H9 (cell line): ENCODE results near the gene TAS2R13. TPM values are rescaled to one million over a fixed set of nuclear protein-coding genes. Genes with fewer than 3 reads are reported as not detected.

ENCODE experiments used
- DNase-seq: peaks from one replicate; pipeline ENCODE4 v3.0.0-alpha.2; 2017
- H2AFZ ChIP-seq: one replicate; pipeline ENCODE4 v1.6.1; 2013; ENCODE audit warnings: mild to moderate bottlenecking, low read length, control low read depth, moderate library complexity
- H2AK5ac ChIP-seq: 2 replicates; pipeline ENCODE4 v1.6.1; 2013; ENCODE audit warnings: low read length, control low read depth, mixed read lengths; ENCODE audit not compliant: insufficient read length
- H2BK120ac ChIP-seq: one replicate; pipeline ENCODE4 v1.6.1; 2013; ENCODE audit warnings: low read depth, mild to moderate bottlenecking, low read length, control low read depth, inconsistent platforms; ENCODE audit not compliant: poor library complexity, severe bottlenecking
- H2BK12ac ChIP-seq: 2 replicates; pipeline ENCODE4 v1.6.1; 2013; ENCODE audit warnings: low read length, control low read depth, mixed read lengths, low read depth; ENCODE audit not compliant: insufficient read length
- H2BK15ac ChIP-seq: 2 replicates; pipeline ENCODE4 v1.6.1; 2013; ENCODE audit warnings: low read depth, low read length, control low read depth
- H2BK20ac ChIP-seq: one replicate; pipeline ENCODE4 v1.6.1; 2013; ENCODE audit warnings: low read depth, mild to moderate bottlenecking, low read length, control low read depth, inconsistent platforms; ENCODE audit not compliant: poor library complexity, severe bottlenecking
- H2BK5ac ChIP-seq: 2 replicates; pipeline ENCODE4 v1.6.1; 2013; ENCODE audit warnings: low read length, control low read depth, mixed read lengths; ENCODE audit not compliant: insufficient read length
- H3K14ac ChIP-seq: 2 replicates; pipeline ENCODE4 v1.6.1; 2013; ENCODE audit warnings: low read length, control low read depth; ENCODE audit not compliant: insufficient read depth
- H3K18ac ChIP-seq: 2 replicates; pipeline ENCODE4 v1.6.1; 2013; ENCODE audit warnings: low read depth, mild to moderate bottlenecking, mixed read lengths, low read length, control low read depth; ENCODE audit not compliant: insufficient read length
- H3K23ac ChIP-seq: 2 replicates; pipeline ENCODE4 v1.6.1; 2013; ENCODE audit warnings: low read length, control low read depth, mixed read lengths, low read depth; ENCODE audit not compliant: insufficient read length
- H3K23me2 ChIP-seq: 2 replicates; pipeline ENCODE4 v1.6.1; 2013; ENCODE audit warnings: low read depth, mild to moderate bottlenecking, mixed read lengths, low read length, control low read depth; ENCODE audit not compliant: insufficient read length, poor library complexity, severe bottlenecking
- H3K27ac ChIP-seq: 2 replicates; pipeline ENCODE4 v1.5.1; 2013; ENCODE audit warnings: low read length, control low read depth, mixed read lengths, low read depth; ENCODE audit not compliant: insufficient read length
- H3K27me3 ChIP-seq: 2 replicates; pipeline ENCODE4 v1.6.1; 2013; ENCODE audit warnings: low read length, control low read depth, inconsistent platforms; ENCODE audit not compliant: insufficient read depth
- H3K4ac ChIP-seq: 2 replicates; pipeline ENCODE4 v1.6.1; 2013; ENCODE audit warnings: low read depth, mild to moderate bottlenecking, control low read depth, inconsistent platforms, low read length, moderate library complexity
- H3K4me1 ChIP-seq: 2 replicates; pipeline ENCODE4 v1.6.1; 2013; ENCODE audit warnings: low read length, control low read depth, inconsistent platforms; ENCODE audit not compliant: insufficient read depth
- H3K4me2 ChIP-seq: 2 replicates; pipeline ENCODE4 v1.6.1; 2013; ENCODE audit warnings: low read length, control low read depth, mixed read lengths; ENCODE audit not compliant: insufficient read length, insufficient read depth
- H3K56ac ChIP-seq: 2 replicates; pipeline ENCODE4 v1.6.1; 2013; ENCODE audit warnings: low read depth, mild to moderate bottlenecking, mixed read lengths, low read length, control low read depth; ENCODE audit not compliant: insufficient read length
- H3K79me1 ChIP-seq: 2 replicates; pipeline ENCODE4 v1.6.1; 2013; ENCODE audit warnings: low read depth, mild to moderate bottlenecking, moderate library complexity, low read length, control low read depth, inconsistent platforms; ENCODE audit not compliant: insufficient read depth, poor library complexity, severe bottlenecking
- H3K79me2 ChIP-seq: 2 replicates; pipeline ENCODE4 v1.6.1; 2013; ENCODE audit warnings: low read length, control low read depth, inconsistent platforms; ENCODE audit not compliant: insufficient read depth
- H3K9ac ChIP-seq: 2 replicates; pipeline ENCODE4 v1.6.1; 2013; ENCODE audit warnings: low read length, control low read depth, mixed read lengths; ENCODE audit not compliant: insufficient read length; ENCODE audit errors: extremely low read depth
- H3K9me3 ChIP-seq: one replicate; pipeline ENCODE4 v1.6.1; 2013; ENCODE audit warnings: low read depth, low read length, inconsistent platforms; ENCODE audit not compliant: control insufficient read depth
- H3T11ph ChIP-seq: one replicate; pipeline ENCODE4 v1.6.1; 2013; ENCODE audit warnings: mild to moderate bottlenecking, low read length, control low read depth, inconsistent platforms
- H4K20me1 ChIP-seq: one replicate; pipeline ENCODE4 v1.6.1; 2013; ENCODE audit not compliant: control insufficient read depth, insufficient read length, insufficient read depth
- H4K5ac ChIP-seq: 2 replicates; pipeline ENCODE4 v1.6.1; 2013; ENCODE audit warnings: low read depth, mild to moderate bottlenecking, mixed read lengths, low read length, control low read depth; ENCODE audit not compliant: insufficient read length
- H4K8ac ChIP-seq: replicated peaks from 2 replicates; pipeline ENCODE4 v1.6.1; 2013; ENCODE audit warnings: low read length, control low read depth, mixed read lengths, low read depth; ENCODE audit not compliant: insufficient read length
- H4K91ac ChIP-seq: 2 replicates; pipeline ENCODE4 v1.6.1; 2013; ENCODE audit warnings: low read depth, mild to moderate bottlenecking, moderate library complexity, mixed read lengths, low read length, control low read depth; ENCODE audit not compliant: insufficient read length
- H3K27ac Mint-ChIP-seq, 3 experiments: 2 replicates in 2 of 3; 3 replicates in 1 of 3; pipeline ENCODE4 v1.8.0; 2020 to 2021; ENCODE audit warnings: mixed read lengths in 3 of 3, mild to moderate bottlenecking in 1 of 3, moderate library complexity in 1 of 3
- H3K27me3 Mint-ChIP-seq: 2 replicates; pipeline ENCODE4 v1.8.0; 2021; ENCODE audit warnings: low read depth, mild to moderate bottlenecking, moderate library complexity, mixed read lengths
- H3K36me3 Mint-ChIP-seq, 3 experiments: 2 replicates in 2 of 3; 3 replicates in 1 of 3; pipeline ENCODE4 v1.8.0; 2020 to 2021; ENCODE audit warnings: low read depth in 3 of 3, mixed read lengths in 3 of 3; ENCODE audit not compliant: insufficient read depth in 1 of 3
- H3K4me1 Mint-ChIP-seq, 2 experiments: 2 replicates each; pipeline ENCODE4 v1.8.0; 2020; ENCODE audit warnings: mixed read lengths in 2 of 2
- H3K4me3 Mint-ChIP-seq, 2 experiments: 2 replicates in 1 of 2; 3 replicates in 1 of 2; pipeline ENCODE4 v1.8.0; 2020 to 2021; ENCODE audit warnings: mild to moderate bottlenecking in 2 of 2, mixed read lengths in 2 of 2, moderate library complexity in 1 of 2
- H3K9me3 Mint-ChIP-seq, 2 experiments: 2 replicates in 1 of 2; 3 replicates in 1 of 2; pipeline ENCODE4 v1.8.0; 2020; ENCODE audit warnings: mild to moderate bottlenecking in 2 of 2, mixed read lengths in 2 of 2, moderate library complexity in 1 of 2
- WGBS: extraction: QIAGEN DNeasy Blood & Tissue Kit; methylation state at CpG from one replicate; pipeline ENCODE4 v1.1.7; 2013; ENCODE audit warnings: missing lambda C conversion rate, low lambda C conversion rate, mixed read lengths; ENCODE audit not compliant: insufficient read length; ENCODE audit errors: extremely low coverage; 5-methylcytosine and 5-hydroxymethylcytosine counted together
- total RNA-seq: library from RNA; stranded (reverse); gene quantifications from 2 replicates; pipeline ENCODE4 v1.2.1, GENCODE V29; 2021
- TF ChIP-seq, protein P1 (sequence below): fragments of 200-600 bp; sonication (generic); conservative IDR thresholded peaks from 3 replicates; pipeline ENCODE4 v1.8.0; 2021; ENCODE audit warnings: antibody characterized with exemption, mild to moderate bottlenecking

Gene TAS2R13
- total RNA-seq, 1 experiment from 2014 or later = 0.50 TPM

DNA sequence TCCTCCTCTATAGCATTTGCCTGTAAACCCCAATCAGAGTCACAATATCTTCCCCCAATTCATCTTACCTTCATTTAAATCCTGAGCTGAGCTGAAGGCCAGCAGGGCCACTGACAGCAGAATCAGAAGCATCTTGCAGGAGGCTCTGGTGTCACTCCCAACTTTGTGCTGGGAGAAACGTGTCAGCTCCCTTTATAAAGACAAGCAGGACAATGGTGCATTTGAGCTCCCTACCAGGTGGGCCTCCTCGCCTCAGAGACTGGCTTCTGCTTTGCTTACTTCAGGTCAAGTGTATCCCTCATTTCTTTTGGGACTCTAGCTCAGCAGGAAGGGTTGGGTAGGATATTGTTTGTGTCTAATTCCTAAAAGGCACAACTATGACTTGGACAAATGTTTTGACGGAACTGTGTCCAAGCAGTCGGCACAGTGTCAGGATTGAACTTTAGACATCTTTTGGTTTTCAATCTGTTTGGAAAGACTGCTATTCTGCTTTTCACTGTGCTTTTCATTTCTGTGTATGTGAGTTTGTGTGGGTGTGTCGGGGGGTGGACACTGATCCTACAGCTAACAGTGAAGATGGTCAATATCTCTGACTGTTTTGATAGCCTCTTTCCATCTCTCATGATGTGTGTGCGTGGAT is 25.2 kb downstream of the TAS2R13 start, which contains the start of gene PRH1:
TSS of gene PRH1 (minus strand) at position 170 of the 640 bp plus-strand sequence. CDS start at position 132, 38 bp downstream.
- H3K14ac ChIP-seq = no peak within 1 kb of the TSS
- H3K4me2 ChIP-seq = no peak within 1 kb of the TSS
- no peak for DNase-seq
- Mint-ChIP-seq H3K4me1 (peaks cover 3% of the 10 kb centered on the region in 2 experiments; a peak in 3 of 4 replicates), H3K27me3 (no peaks in the 10 kb centered on the region), H3K27ac (no peak within 1 kb of the TSS), H3K9me3 (no peaks in the 10 kb centered on the region), H3K4me3 (no peak within 1 kb of the TSS), H3K36me3 (peaks cover 0 to 6% (median 2%) of the 10 kb centered on the region in 3 experiments; a peak in 2 of 7 replicates)
- H4K20me1 ChIP-seq = no peaks in the 10 kb centered on the region
- no peaks in the 10 kb centered on the region for H3K79me1 ChIP-seq
- no peak within 1 kb of the TSS for H3K9ac ChIP-seq
- H3K23ac ChIP-seq = no peak within 1 kb of the TSS
- H2BK5ac ChIP-seq = no peak within 1 kb of the TSS
- H4K91ac ChIP-seq = no peak within 1 kb of the TSS
- no peaks in the 10 kb centered on the region for H3K9me3 ChIP-seq
- no peaks in the 10 kb centered on the region for H3K27me3 ChIP-seq
- no peak within 1 kb of the TSS for H2AK5ac ChIP-seq
- H4K5ac ChIP-seq = no peak within 1 kb of the TSS
- H3K56ac ChIP-seq = no peak within 1 kb of the TSS
- H3K4me1 ChIP-seq = no peaks in the 10 kb centered on the region
- no peak within 1 kb of the TSS for H2BK12ac ChIP-seq
- no peak within 1 kb of the TSS for H2AFZ ChIP-seq
- H2BK120ac ChIP-seq = no peak within 1 kb of the TSS
- H3K23me2 ChIP-seq = no peaks in the 10 kb centered on the region
- no peak within 1 kb of the TSS for H3K18ac ChIP-seq
- no peak within 1 kb of the TSS for H2BK15ac ChIP-seq
- H3T11ph ChIP-seq = no peak within 1 kb of the TSS
- H3K27ac ChIP-seq = no peak within 1 kb of the TSS
- no CpG with 5 or more reads among the region's 6 CpGs for WGBS
- H3K4ac ChIP-seq = no peak within 1 kb of the TSS
- TF ChIP-seq, protein P1, sequence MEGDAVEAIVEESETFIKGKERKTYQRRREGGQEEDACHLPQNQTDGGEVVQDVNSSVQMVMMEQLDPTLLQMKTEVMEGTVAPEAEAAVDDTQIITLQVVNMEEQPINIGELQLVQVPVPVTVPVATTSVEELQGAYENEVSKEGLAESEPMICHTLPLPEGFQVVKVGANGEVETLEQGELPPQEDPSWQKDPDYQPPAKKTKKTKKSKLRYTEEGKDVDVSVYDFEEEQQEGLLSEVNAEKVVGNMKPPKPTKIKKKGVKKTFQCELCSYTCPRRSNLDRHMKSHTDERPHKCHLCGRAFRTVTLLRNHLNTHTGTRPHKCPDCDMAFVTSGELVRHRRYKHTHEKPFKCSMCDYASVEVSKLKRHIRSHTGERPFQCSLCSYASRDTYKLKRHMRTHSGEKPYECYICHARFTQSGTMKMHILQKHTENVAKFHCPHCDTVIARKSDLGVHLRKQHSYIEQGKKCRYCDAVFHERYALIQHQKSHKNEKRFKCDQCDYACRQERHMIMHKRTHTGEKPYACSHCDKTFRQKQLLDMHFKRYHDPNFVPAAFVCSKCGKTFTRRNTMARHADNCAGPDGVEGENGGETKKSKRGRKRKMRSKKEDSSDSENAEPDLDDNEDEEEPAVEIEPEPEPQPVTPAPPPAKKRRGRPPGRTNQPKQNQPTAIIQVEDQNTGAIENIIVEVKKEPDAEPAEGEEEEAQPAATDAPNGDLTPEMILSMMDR = no peak
- no peak within 1 kb of the TSS for H2BK20ac ChIP-seq
- H4K8ac ChIP-seq = no peak within 1 kb of the TSS
- no peaks in the 10 kb centered on the region for H3K79me2 ChIP-seq
